Sigmoid colon (tissue), 7 donors: ENCODE measurements around the gene EIF4G3. TPM values are rescaled to one million over a fixed set of nuclear protein-coding genes. Genes with fewer than 3 reads are reported as not detected.

Experiments used
- DNase-seq: peaks from one replicate; pipeline ENCODE4 v3.0.0-alpha.2; 2019
- H3K27ac ChIP-seq, 4 donors: fragments of 200-600 bp; sonication (generic); one replicate each; pipeline ENCODE4 v1.5.1; 2016 to 2019; ENCODE audit warnings: mild to moderate bottlenecking in 1 of 4
- H3K27me3 ChIP-seq, 3 donors: fragments of 200-600 bp; sonication (generic); one replicate each; pipeline ENCODE4 v1.5.1; 2019; ENCODE audit warnings: mild to moderate bottlenecking in 1 of 3
- H3K36me3 ChIP-seq, 4 donors: fragments of 200-600 bp; sonication (generic); one replicate each; pipeline ENCODE4 v1.5.1; 2016 to 2019
- H3K4me1 ChIP-seq, 4 donors: fragments of 200-600 bp; sonication (generic); one replicate each; pipeline ENCODE4 v1.5.1; 2017 to 2019
- H3K4me3 ChIP-seq, 4 donors: fragments of 200-600 bp; sonication (generic); one replicate each; pipeline ENCODE4 v1.5.1; 2017 to 2019; ENCODE audit warnings: mild to moderate bottlenecking in 2 of 4, moderate library complexity in 1 of 4
- H3K9me3 ChIP-seq, 4 donors: fragments of 200-600 bp in 3 of 4; sonication (generic) in 3 of 4; one replicate each; pipeline versions ENCODE4 v1.5.1 to v1.6.1; 2013 to 2019
- EP300 ChIP-seq, 4 donors: sonication (generic); formaldehyde crosslinking; IDR thresholded peaks; one replicate each; pipeline ENCODE4 v1.6.1; 2017; ENCODE audit warnings: antibody characterized with exemption in 4 of 4
- POLR2A ChIP-seq, 2 donors: fragments of 450-650 bp; IDR thresholded peaks; one replicate each; pipeline ENCODE4 v1.6.1; 2016; ENCODE audit warnings: antibody characterized with exemption in 2 of 2, mild to moderate bottlenecking in 2 of 2, moderate library complexity in 2 of 2
- POLR2AphosphoS5 ChIP-seq, 4 donors: sonication (generic); formaldehyde crosslinking; IDR thresholded peaks; one replicate each; pipeline ENCODE4 v1.6.1; 2017; ENCODE audit warnings: antibody characterized with exemption in 4 of 4
- WGBS, 2 donors: extraction: QIAGEN DNeasy Blood & Tissue Kit; methylation state at CpG; one replicate each; pipeline ENCODE4 v1.1.7; 2013; 5-methylcytosine and 5-hydroxymethylcytosine counted together
- intact Hi-C: fragments of 100-400 bp; cut with DNase I; formaldehyde crosslinking; loops from one replicate; pipeline ENCODE4 v1.15.1; 2023
- polyA plus RNA-seq, 3 donors: library from polyadenylated mRNA; stranded (reverse); fragments of 200-250 nt; gene quantifications; one replicate each; pipeline ENCODE4 v1.2.3, GENCODE V29; 2013
- total RNA-seq, 4 donors: library from RNA; depleted of rRNA; stranded (reverse); fragments of >200 nt; gene quantifications; one replicate each; pipeline ENCODE4 v1.1.0, GENCODE V29; 2016
- TF ChIP-seq, protein P1 (sequence below), 4 experiments: fragments of 450-650 bp in 3 of 4; fragments of 200-600 bp in 1 of 4; IDR thresholded peaks; one replicate each; pipeline ENCODE4 v1.5.1; 2016 to 2019; ENCODE audit warnings: antibody characterized with exemption in 4 of 4, mild to moderate bottlenecking in 3 of 4, moderate library complexity in 2 of 4
- donor health status: healthy with polysubstance abuse.
- donor health status: Bipolar disorder and iron deficiency.
- donor health status: healthy.

EIF4G3 gene
- total and polyA plus RNA-seq, 7 donors: 13.4 to 65.9 (median 33.5) TPM

DNA sequence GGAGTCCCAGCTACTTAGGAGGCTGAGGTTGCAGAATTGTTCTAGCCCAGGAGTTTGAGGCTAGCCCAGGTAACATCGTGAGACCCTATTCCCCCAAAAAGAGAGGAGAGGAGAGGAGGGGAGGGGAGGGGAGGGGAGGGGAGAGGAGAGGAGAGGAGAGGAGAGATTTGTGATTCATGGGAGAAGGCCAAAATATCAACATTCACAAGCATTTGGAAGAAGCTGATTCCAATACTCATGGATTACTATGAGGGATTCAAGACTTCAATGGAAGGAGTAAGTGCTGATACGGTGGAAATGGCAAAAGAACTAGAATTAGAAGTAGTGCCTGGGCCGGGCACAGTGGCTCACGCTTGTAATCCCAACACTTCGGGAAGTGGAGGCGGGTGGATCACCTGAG lies 187.8 kb downstream of the EIF4G3 start:
- DNase-seq: no peak

DNA sequence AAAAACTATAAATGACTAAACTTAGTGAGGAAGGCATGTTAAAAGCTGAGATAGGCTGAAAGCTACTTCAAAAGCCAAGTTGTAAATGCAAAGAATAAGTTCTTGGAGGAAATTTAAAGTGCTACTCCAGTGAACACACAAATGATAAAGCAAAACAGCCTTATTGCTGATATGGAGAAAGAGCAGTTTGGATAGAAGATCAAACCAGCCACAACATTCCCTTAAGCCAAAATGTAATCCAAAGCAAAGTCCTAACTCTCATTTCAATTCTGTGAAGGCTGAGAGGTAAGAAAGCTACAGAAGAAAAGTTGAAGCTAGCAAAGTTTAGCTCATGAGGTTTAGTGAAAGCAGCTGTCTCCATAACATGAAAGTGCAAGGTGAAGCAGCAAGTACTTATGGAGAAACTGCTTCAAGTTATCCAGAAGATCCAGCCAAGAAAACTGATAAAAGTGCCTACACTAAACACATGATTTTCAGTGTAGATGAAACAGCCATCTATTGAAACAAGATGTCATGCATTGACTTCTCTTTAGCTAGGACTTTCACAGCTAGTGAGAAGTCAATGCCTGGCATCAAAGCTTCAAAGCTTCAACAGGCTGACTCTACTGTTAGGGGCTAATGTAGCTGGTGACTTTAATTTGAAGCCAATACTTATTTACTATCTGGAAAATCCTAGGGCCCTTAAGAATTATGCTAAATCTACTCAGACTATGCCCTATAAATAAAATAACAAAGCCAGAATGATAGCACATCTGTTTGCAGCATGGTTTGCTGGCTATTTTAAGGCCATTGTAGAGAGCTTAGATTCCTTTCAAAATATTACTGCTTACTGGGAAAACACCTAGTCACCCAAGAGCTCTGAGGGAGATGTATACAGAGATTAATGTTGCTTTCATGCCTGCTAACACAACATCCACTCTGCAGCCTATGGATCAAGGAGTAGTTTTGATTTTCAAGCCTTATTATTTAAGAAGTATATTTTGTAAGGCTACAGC lies 188.6 kb downstream of the EIF4G3 start:
- peaks cover 0 to 11% (median 5%) of the 10 kb centered on the region in 4 donors for H3K4me1 ChIP-seq
- intact Hi-C loops: no loop called here

More for the DNA sequence above, 187.8 kb downstream of the EIF4G3 start:
- Histone ChIP-seq H3K4me3 (no peak overlapping the region), H3K27ac (no peak overlapping the region), H3K9me3 (no peaks in the 10 kb centered on the region), H3K4me1 (peaks cover 0 to 11% (median 5%) of the 10 kb centered on the region in 4 donors), H3K36me3 (no peaks in the 10 kb centered on the region), H3K27me3 (no peaks in the 10 kb centered on the region)
- TF ChIP-seq POLR2AphosphoS5 (IDR thresholded peaks at IDR 0.05): no peak
- no peak for TF ChIP-seq EP300 (IDR thresholded peaks at IDR 0.05)
- TF ChIP-seq POLR2A (IDR thresholded peaks at IDR 0.05): no peak
- WGBS, 2 donors: 96 to 98% methylated on average over 6 of the region's 6 CpGs
- intact Hi-C loops: no loop called here

DNA sequence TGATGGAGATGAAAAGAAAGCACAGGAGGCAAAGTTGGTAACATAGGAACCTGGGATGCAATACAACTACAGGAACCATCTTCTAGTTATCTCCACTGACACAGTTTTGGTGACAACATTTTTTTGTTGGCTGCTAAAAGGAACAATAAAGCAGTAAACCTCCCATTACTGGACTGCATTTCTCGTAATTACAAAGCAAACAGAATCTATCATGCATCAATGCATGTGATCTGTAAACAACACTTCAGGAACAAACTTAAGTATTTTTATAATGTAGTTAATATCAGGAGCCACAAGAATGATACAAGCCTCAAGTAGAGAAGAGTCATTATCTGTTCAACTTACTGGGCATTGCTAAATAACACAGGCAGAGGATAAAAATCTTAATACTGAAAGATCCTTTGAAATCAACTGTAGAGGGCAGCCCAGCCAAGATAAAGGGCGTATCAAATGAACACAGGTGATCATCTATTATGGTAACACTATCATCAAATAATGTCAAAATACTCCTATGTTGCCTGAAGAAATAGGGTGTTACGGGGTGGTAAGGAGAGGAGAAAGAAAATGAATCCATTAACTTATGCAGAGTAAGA lies 193.3 kb downstream of the EIF4G3 start:
- H3K4me1 ChIP-seq: peaks cover 0 to 4% (median 0%) of the 10 kb centered on the region in 4 donors
- TF ChIP-seq, protein P1, sequence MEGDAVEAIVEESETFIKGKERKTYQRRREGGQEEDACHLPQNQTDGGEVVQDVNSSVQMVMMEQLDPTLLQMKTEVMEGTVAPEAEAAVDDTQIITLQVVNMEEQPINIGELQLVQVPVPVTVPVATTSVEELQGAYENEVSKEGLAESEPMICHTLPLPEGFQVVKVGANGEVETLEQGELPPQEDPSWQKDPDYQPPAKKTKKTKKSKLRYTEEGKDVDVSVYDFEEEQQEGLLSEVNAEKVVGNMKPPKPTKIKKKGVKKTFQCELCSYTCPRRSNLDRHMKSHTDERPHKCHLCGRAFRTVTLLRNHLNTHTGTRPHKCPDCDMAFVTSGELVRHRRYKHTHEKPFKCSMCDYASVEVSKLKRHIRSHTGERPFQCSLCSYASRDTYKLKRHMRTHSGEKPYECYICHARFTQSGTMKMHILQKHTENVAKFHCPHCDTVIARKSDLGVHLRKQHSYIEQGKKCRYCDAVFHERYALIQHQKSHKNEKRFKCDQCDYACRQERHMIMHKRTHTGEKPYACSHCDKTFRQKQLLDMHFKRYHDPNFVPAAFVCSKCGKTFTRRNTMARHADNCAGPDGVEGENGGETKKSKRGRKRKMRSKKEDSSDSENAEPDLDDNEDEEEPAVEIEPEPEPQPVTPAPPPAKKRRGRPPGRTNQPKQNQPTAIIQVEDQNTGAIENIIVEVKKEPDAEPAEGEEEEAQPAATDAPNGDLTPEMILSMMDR (IDR thresholded peaks at IDR 0.05): no peak
- DNase-seq: no peak
- 50 to 82% methylated on average over 3 of the region's 3 CpGs for WGBS, 2 donors
- intact Hi-C loops: loop anchor here (2.0 to 5.0 kb wide), 2 partner anchors 194 to 211 kb away; partner anchors contain the start of gene EIF4G3
- H3K36me3 ChIP-seq: no peaks in the 10 kb centered on the region
- H3K27me3 ChIP-seq: no peaks in the 10 kb centered on the region
- H3K9me3 ChIP-seq: no peaks in the 10 kb centered on the region
- H3K27ac ChIP-seq: no peak overlapping the region
- H3K4me3 ChIP-seq: no peak overlapping the region

More for the DNA sequence above, 188.6 kb downstream of the EIF4G3 start:
- Histone ChIP-seq H3K27me3 (no peaks in the 10 kb centered on the region), H3K27ac (no peak overlapping the region), H3K4me3 (no peak overlapping the region), H3K9me3 (no peaks in the 10 kb centered on the region), H3K36me3 (no peaks in the 10 kb centered on the region)
- no peak for DNase-seq
- TF ChIP-seq EP300 (IDR thresholded peaks at IDR 0.05) (no peak), POLR2A (IDR thresholded peaks at IDR 0.05) (no peak)
- TF ChIP-seq, protein P1 (IDR thresholded peaks at IDR 0.05): no peak

DNA sequence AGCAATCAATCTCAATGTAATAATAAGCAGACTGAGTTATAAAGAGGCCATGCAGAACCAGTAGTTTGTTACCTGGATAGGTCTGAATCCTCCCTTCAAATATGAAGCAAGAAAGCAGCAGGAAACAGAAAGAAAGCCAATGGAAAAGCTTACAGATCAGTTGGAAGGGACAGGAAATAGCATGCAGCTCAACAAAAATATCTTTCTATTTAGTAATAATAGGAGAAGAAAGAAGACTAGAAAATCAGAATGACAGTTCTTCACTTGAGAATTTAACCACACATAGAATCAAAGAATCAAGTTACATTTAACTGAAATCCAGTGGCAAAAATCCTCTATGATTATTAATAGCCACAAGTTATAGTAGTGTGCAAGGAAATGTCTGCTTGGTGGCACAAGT lies 194.4 kb downstream of the EIF4G3 start:
- no peak overlapping the region for H3K4me3 ChIP-seq
- H3K4me1 ChIP-seq: peaks cover 0 to 4% (median 0%) of the 10 kb centered on the region in 4 donors
- H3K36me3 ChIP-seq: no peaks in the 10 kb centered on the region
- no peaks in the 10 kb centered on the region for H3K9me3 ChIP-seq
- TF ChIP-seq POLR2AphosphoS5 (IDR thresholded peaks at IDR 0.05): no peak
- TF ChIP-seq, protein P1 (IDR thresholded peaks at IDR 0.05): no peak
- TF ChIP-seq EP300 (IDR thresholded peaks at IDR 0.05): no peak
- no peak for TF ChIP-seq POLR2A (IDR thresholded peaks at IDR 0.05)
- intact Hi-C loops: loop anchor here (2.0 to 5.0 kb wide), 2 partner anchors 195 to 212 kb away; partner anchors contain the start of gene EIF4G3
- H3K27ac ChIP-seq: no peak overlapping the region
- no peaks in the 10 kb centered on the region for H3K27me3 ChIP-seq
- no peak for DNase-seq

DNA sequence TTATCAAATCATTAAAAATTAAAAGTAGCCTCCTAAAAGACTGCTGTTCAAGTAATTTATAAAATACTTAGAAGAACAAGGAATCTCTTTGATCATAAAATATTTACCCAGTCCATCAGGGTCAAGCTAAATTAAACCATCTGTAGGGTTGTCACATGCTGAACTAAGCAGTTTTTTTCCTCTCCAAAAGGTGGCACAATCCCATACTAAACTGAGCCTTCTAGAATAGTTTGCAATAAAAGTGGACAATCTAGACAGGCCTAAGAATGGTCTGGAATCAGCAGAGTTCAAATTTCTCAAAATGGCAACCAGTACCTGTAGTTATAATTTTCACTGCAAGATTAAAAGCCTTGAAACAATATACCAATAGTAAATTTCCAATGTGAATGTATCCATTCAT lies 194.8 kb downstream of the EIF4G3 start:
- intact Hi-C loops: loop anchor here (2.0 to 5.0 kb wide), 2 partner anchors 195 to 213 kb away; partner anchors contain the start of gene EIF4G3
- H3K4me1 ChIP-seq: peaks cover 0 to 4% (median 0%) of the 10 kb centered on the region in 4 donors
- H3K27ac ChIP-seq: no peak overlapping the region
- no peaks in the 10 kb centered on the region for H3K9me3 ChIP-seq
- DNase-seq: no peak
- no peaks in the 10 kb centered on the region for H3K27me3 ChIP-seq
- TF ChIP-seq POLR2AphosphoS5 (IDR thresholded peaks at IDR 0.05): no peak
- no peak for TF ChIP-seq EP300 (IDR thresholded peaks at IDR 0.05)
- TF ChIP-seq, protein P1 (IDR thresholded peaks at IDR 0.05): peak in 1 of 4 experiments; percentile 36
- no peak for TF ChIP-seq POLR2A (IDR thresholded peaks at IDR 0.05)
- H3K4me3 ChIP-seq: no peak overlapping the region
- no peaks in the 10 kb centered on the region for H3K36me3 ChIP-seq
